GM12878 (cell line): ENCODE measurements around the gene TIMP2.

Experiments used
- EP300 ChIP-seq, 2 experiments: fragments of 150-350 bp in 1 of 2; IDR thresholded peaks; 2 replicates each; pipeline ENCODE4 v1.6.1; 2011 to 2012; ENCODE audit warnings: low read depth in 2 of 2, low read length in 2 of 2, borderline replicate concordance in 1 of 2, improper control_type of control experiment in 1 of 2, inconsistent platforms in 1 of 2; ENCODE audit not compliant: control insufficient read depth in 1 of 2
- NFYB ChIP-seq: IDR thresholded peaks from 2 replicates; pipeline ENCODE4 v1.6.1; 2011; ENCODE audit warnings: low read depth, mild to moderate bottlenecking, low read length, improper control_type of control experiment, moderate library complexity; ENCODE audit not compliant: insufficient read depth
- PML ChIP-seq: IDR thresholded peaks from 2 replicates; pipeline ENCODE4 v1.6.1; 2012; ENCODE audit warnings: low read length, inconsistent platforms
- POLR2A ChIP-seq: IDR thresholded peaks from 2 replicates; pipeline ENCODE4 v1.6.1; 2011; ENCODE audit warnings: low read depth, mild to moderate bottlenecking, low read length
- POLR2AphosphoS5 ChIP-seq: IDR thresholded peaks from 2 replicates; pipeline ENCODE4 v1.6.1; 2011; ENCODE audit warnings: mild to moderate bottlenecking, low read length, inconsistent platforms
- RBBP5 ChIP-seq: fragments of 200-600 bp; sonication (generic); conservative IDR thresholded peaks from 2 replicates; pipeline ENCODE4 v1.6.1; 2016
- RFX5 ChIP-seq: IDR thresholded peaks from 2 replicates; pipeline ENCODE4 v1.6.1; 2011; ENCODE audit warnings: low read depth, low read length, improper control_type of control experiment
- SIN3A ChIP-seq: IDR thresholded peaks from 2 replicates; pipeline ENCODE4 v1.6.1; 2012; ENCODE audit warnings: low read depth, low read length, improper control_type of control experiment
- SIX5 ChIP-seq: IDR thresholded peaks from 2 replicates; pipeline ENCODE4 v1.6.1; 2011; ENCODE audit warnings: mild to moderate bottlenecking, low read depth, low read length, moderate library complexity; ENCODE audit not compliant: severe bottlenecking
- SMC3 ChIP-seq: IDR thresholded peaks from 2 replicates; pipeline ENCODE4 v1.6.1; 2011; ENCODE audit warnings: low read length, improper control_type of control experiment, borderline replicate concordance
- STAT3 ChIP-seq: IDR thresholded peaks from 2 replicates; pipeline ENCODE4 v1.6.1; 2011; ENCODE audit warnings: low read depth, low read length, improper control_type of control experiment
- TAF1 ChIP-seq: IDR thresholded peaks from 2 replicates; pipeline ENCODE4 v1.6.1; 2011; ENCODE audit warnings: mild to moderate bottlenecking, low read depth, low read length, borderline replicate concordance
- TF ChIP-seq, protein P1 (sequence below), 3 experiments: IDR thresholded peaks in 2 of 3; conservative IDR thresholded peaks in 1 of 3; 2 replicates each; pipeline ENCODE4 v1.5.1; 2011; ENCODE audit warnings: low read depth in 3 of 3, low read length in 3 of 3, mild to moderate bottlenecking in 3 of 3, control low read depth in 2 of 3, moderate library complexity in 2 of 3, inconsistent platforms in 1 of 3, mixed read lengths in 1 of 3; ENCODE audit not compliant: control insufficient read depth in 2 of 3, insufficient read depth in 1 of 3; ENCODE audit errors: extremely low read depth in 1 of 3

DNA sequence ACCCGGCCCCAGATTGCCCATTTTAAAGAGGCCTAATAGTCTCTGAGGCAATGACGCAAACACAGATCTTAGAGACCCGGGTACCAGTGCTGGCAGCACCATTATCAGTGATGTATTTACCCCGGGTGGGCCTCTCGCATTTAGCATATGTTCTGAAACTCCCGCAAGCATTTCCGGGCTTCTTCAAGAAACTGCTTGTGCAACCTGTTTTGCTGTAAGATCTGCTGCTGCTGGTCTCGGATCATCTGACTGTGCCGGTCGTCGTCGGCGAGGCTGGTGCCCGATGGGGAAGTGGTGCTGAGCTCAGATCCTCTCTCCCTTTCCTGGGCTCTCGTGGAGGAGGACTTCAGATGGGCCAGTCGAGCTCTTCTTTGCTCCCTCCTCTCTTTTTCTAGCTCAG lies 34.7 kb downstream of the TIMP2 start:
- TF ChIP-seq NFYB (no peak), RBBP5 (no peak), SIN3A (no peak), EP300 (IDR thresholded peaks at IDR 0.05; ENCODE audit: borderline replicate concordance in 1 of 2, control insufficient read depth in 1 of 2, low read depth in 2 of 2, low read length in 2 of 2) (no peak), PML (no peak), SMC3 (no peak), POLR2AphosphoS5 (no peak), RFX5 (no peak), SIX5 (no peak), POLR2A (no peak), TAF1 (no peak), STAT3 (no peak)
- TF ChIP-seq, protein P1, sequence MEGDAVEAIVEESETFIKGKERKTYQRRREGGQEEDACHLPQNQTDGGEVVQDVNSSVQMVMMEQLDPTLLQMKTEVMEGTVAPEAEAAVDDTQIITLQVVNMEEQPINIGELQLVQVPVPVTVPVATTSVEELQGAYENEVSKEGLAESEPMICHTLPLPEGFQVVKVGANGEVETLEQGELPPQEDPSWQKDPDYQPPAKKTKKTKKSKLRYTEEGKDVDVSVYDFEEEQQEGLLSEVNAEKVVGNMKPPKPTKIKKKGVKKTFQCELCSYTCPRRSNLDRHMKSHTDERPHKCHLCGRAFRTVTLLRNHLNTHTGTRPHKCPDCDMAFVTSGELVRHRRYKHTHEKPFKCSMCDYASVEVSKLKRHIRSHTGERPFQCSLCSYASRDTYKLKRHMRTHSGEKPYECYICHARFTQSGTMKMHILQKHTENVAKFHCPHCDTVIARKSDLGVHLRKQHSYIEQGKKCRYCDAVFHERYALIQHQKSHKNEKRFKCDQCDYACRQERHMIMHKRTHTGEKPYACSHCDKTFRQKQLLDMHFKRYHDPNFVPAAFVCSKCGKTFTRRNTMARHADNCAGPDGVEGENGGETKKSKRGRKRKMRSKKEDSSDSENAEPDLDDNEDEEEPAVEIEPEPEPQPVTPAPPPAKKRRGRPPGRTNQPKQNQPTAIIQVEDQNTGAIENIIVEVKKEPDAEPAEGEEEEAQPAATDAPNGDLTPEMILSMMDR (IDR thresholded peaks at IDR 0.05 in 2 of 3, conservative IDR thresholded peaks at IDR 0.05 in 1 of 3; ENCODE audit: control insufficient read depth in 2 of 3, extremely low read depth in 1 of 3, insufficient read depth in 1 of 3, low read depth in 3 of 3, low read length in 3 of 3): no peak
